CD8-positive, alpha-beta memory T cell (primary cell): ENCODE results near the gene ATP6V1G2. TPM values are rescaled to one million over a fixed set of nuclear protein-coding genes. Genes with fewer than 3 reads are reported as not detected.
"Not testable (repeated sequence)": the region's sequence is repeated elsewhere in the genome, so short reads cannot be mapped to it uniquely, and the experiment has no call there.

Experiments
- CTCF ChIA-PET: fragments of 350-600 bp; sonication (Branson Sonifier 250); formaldehyde crosslinking; loops from one replicate; lab custom pipeline; 2021; ENCODE audit warnings: antibody characterized with exemption; lab: Charles Lee
- POLR2A ChIA-PET: fragments of 350-600 bp; sonication (Branson Sonifier 250); formaldehyde crosslinking; loops from one replicate; lab custom pipeline; 2021; ENCODE audit warnings: antibody characterized with exemption; lab: Charles Lee
- DNase-seq, 5 donors: peaks; one replicate each; pipeline versions ENCODE4 v3.0.0 to v3.0.0-alpha.2; 2020 to 2022; ENCODE audit warnings: mixed read lengths in 1 of 5
- H3K27ac ChIP-seq: one replicate; pipeline ENCODE4 v1.7.0; 2013; ENCODE audit warnings: low read depth, mild to moderate bottlenecking, low read length, moderate library complexity
- H3K27me3 ChIP-seq: 2 replicates; pipeline ENCODE4 v1.7.0; 2013; ENCODE audit warnings: low read length, mild to moderate bottlenecking; ENCODE audit not compliant: insufficient read depth, poor library complexity, severe bottlenecking
- H3K36me3 ChIP-seq: 2 replicates; pipeline ENCODE4 v1.7.0; 2013; ENCODE audit warnings: mild to moderate bottlenecking, low read length, moderate library complexity; ENCODE audit not compliant: insufficient read depth
- H3K4me1 ChIP-seq: 2 replicates; pipeline ENCODE4 v1.7.0; 2013; ENCODE audit warnings: mild to moderate bottlenecking, low read length, moderate library complexity; ENCODE audit not compliant: insufficient read depth
- H3K4me3 ChIP-seq: 2 replicates; pipeline ENCODE4 v1.7.0; 2013; ENCODE audit warnings: mild to moderate bottlenecking, low read length
- H3K9me3 ChIP-seq: 2 replicates; pipeline ENCODE4 v1.7.0; 2013; ENCODE audit warnings: mild to moderate bottlenecking, low read length
- H3K27ac Mint-ChIP-seq, 8 donors: one replicate each; pipeline ENCODE4 v1.8.0; 2020 to 2021; ENCODE audit warnings: mixed read lengths in 8 of 8, mild to moderate bottlenecking in 6 of 8, inconsistent platforms in 3 of 8, moderate library complexity in 3 of 8
- H3K27me3 Mint-ChIP-seq, 2 donors: one replicate each; pipeline ENCODE4 v1.8.0; 2020 to 2021; ENCODE audit warnings: mixed read lengths in 2 of 2, mild to moderate bottlenecking in 1 of 2, moderate library complexity in 1 of 2
- H3K36me3 Mint-ChIP-seq, 3 donors: one replicate each; pipeline ENCODE4 v1.8.0; 2020 to 2021; ENCODE audit warnings: mixed read lengths in 3 of 3, inconsistent platforms in 1 of 3, mild to moderate bottlenecking in 1 of 3
- H3K4me1 Mint-ChIP-seq, 3 donors: one replicate each; pipeline ENCODE4 v1.8.0; 2020 to 2021; ENCODE audit warnings: mixed read lengths in 3 of 3, inconsistent platforms in 1 of 3, mild to moderate bottlenecking in 1 of 3
- H3K4me3 Mint-ChIP-seq, 7 donors: one replicate each; pipeline ENCODE4 v1.8.0; 2020 to 2021; ENCODE audit warnings: mixed read lengths in 7 of 7, mild to moderate bottlenecking in 6 of 7, moderate library complexity in 4 of 7, inconsistent platforms in 2 of 7
- H3K9me3 Mint-ChIP-seq, 5 donors: one replicate each; pipeline ENCODE4 v1.8.0; 2020 to 2022; ENCODE audit warnings: mixed read lengths in 5 of 5, mild to moderate bottlenecking in 3 of 5, moderate library complexity in 2 of 5, inconsistent platforms in 1 of 5
- polyA plus RNA-seq: library from polyadenylated mRNA; unstranded; fragments of 300-500 nt; fragmentation: Illumina TruSeq; gene quantifications from one replicate; pipeline ENCODE4 v1.2.3, GENCODE V29; 2021
- total RNA-seq, 2 experiments: library from RNA; stranded (reverse); gene quantifications; one replicate each; pipeline ENCODE4 v1.2.3, GENCODE V29; 2021

The ATP6V1G2 gene
- total and polyA plus RNA-seq, 3 experiments from 2014 or later: 0.94 to 2.0 (median 1.4) TPM

GRCh38 chr6:31558318-31558625 lies 11.9 kb upstream of the ATP6V1G2 start:
- H3K36me3 Mint-ChIP-seq: peaks cover 3 to 24% (median 14%) of the 10 kb centered on the region in 3 donors
- POLR2A ChIA-PET: interaction anchor here (0.6 to 2.7 kb wide), 9 partner anchors 8 to 126 kb away, joined by 3 to 42 read pairs (median 9); partner anchors contain the start of genes BAG6, DDX39B, LTB and NCR3
- no peaks in the 10 kb centered on the region for H3K9me3 Mint-ChIP-seq
- H3K4me3 Mint-ChIP-seq: peak overlapping the region in 6 of 7 donors; percentile 76 to 90 (median 80)
- CTCF ChIA-PET: interaction anchor here (1.4 to 32.2 kb wide), 6 partner anchors 8 to 38 kb away, joined by 3 to 576 read pairs (median 14); partner anchors contain the start of genes DDX39B, LST1, LTB and NCR3
- H3K27me3 ChIP-seq: no peaks in the 10 kb centered on the region
- peaks cover 54 to 72% (median 66%) of the 10 kb centered on the region in 3 donors for H3K4me1 Mint-ChIP-seq
- peaks cover 70% of the 10 kb centered on the region for H3K4me1 ChIP-seq
- peaks cover 7% of the 10 kb centered on the region for H3K36me3 ChIP-seq
- no peaks in the 10 kb centered on the region for H3K9me3 ChIP-seq
- no peaks in the 10 kb centered on the region for H3K27me3 Mint-ChIP-seq
- peak overlapping the region; percentile 18 for H3K27ac ChIP-seq
- no peak for DNase-seq
- H3K4me3 ChIP-seq: peak overlapping the region; percentile 54
- peak overlapping the region; percentile 89 to 97 (median 94) for H3K27ac Mint-ChIP-seq

GRCh38 chr6:31557443-31558317 lies 11.3 kb upstream of the ATP6V1G2 start:
- peaks cover 51 to 68% (median 61%) of the 10 kb centered on the region in 3 donors for H3K4me1 Mint-ChIP-seq
- no peak overlapping the region for H3K4me3 ChIP-seq
- peaks cover 7% of the 10 kb centered on the region for H3K36me3 ChIP-seq
- peak overlapping the region in 5 of 7 donors; percentile 8 to 85 (median 38) for H3K4me3 Mint-ChIP-seq
- ChIA-PET CTCF (interaction anchor here (0.7 to 32.2 kb wide), 4 partner anchors 11 to 39 kb away, joined by 3 to 576 read pairs (median 50); partner anchors contain the start of genes LST1, LTB, NCR3 and NFKBIL1), POLR2A (interaction anchor here (0.5 to 2.7 kb wide), 5 partner anchors 35 to 573 kb away, joined by 3 to 12 read pairs (median 3); partner anchors contain the start of gene NCR3)
- peaks cover 3 to 21% (median 11%) of the 10 kb centered on the region in 3 donors for H3K36me3 Mint-ChIP-seq
- H3K9me3 ChIP-seq: no peaks in the 10 kb centered on the region
- H3K27me3 Mint-ChIP-seq: no peaks in the 10 kb centered on the region
- no peaks in the 10 kb centered on the region for H3K27me3 ChIP-seq
- H3K4me1 ChIP-seq: peaks cover 64% of the 10 kb centered on the region
- H3K9me3 Mint-ChIP-seq: no peaks in the 10 kb centered on the region
- no peak for DNase-seq
- peak overlapping the region in 5 of 8 donors; percentile 35 to 97 (median 64) for H3K27ac Mint-ChIP-seq
- H3K27ac ChIP-seq: peak overlapping the region; percentile 18

GRCh38 chr6:31556307-31556706 lies 9.9 kb upstream of the ATP6V1G2 start:
- Mint-ChIP-seq H3K36me3 (peaks cover 3 to 16% (median 4%) of the 10 kb centered on the region in 3 donors), H3K9me3 (no peaks in the 10 kb centered on the region), H3K4me3 (peak overlapping the region in 6 of 7 donors; percentile 33 to 84 (median 60)), H3K27me3 (no peaks in the 10 kb centered on the region), H3K27ac (peak overlapping the region in 6 of 8 donors; percentile 46 to 94 (median 73)), H3K4me1 (peaks cover 46 to 62% (median 55%) of the 10 kb centered on the region in 3 donors)
- ChIA-PET POLR2A (interaction anchor here (0.9 to 1.2 kb wide), 2 partner anchors 24 to 36 kb away, joined by 3 read pairs; partner anchors contain the start of gene NCR3), CTCF (interaction anchor here (6.6 to 32.2 kb wide), 2 partner anchors 26 to 40 kb away, joined by 96 to 576 read pairs; partner anchors contain the start of genes LST1, LTB, NCR3 and TNF)
- H3K36me3 ChIP-seq: peaks cover 7% of the 10 kb centered on the region
- H3K9me3 ChIP-seq: no peaks in the 10 kb centered on the region
- no peak overlapping the region for H3K27ac ChIP-seq
- H3K4me3 ChIP-seq: no peak overlapping the region
- H3K27me3 ChIP-seq: no peaks in the 10 kb centered on the region
- H3K4me1 ChIP-seq: peaks cover 51% of the 10 kb centered on the region
- DNase-seq: no peak

DNA sequence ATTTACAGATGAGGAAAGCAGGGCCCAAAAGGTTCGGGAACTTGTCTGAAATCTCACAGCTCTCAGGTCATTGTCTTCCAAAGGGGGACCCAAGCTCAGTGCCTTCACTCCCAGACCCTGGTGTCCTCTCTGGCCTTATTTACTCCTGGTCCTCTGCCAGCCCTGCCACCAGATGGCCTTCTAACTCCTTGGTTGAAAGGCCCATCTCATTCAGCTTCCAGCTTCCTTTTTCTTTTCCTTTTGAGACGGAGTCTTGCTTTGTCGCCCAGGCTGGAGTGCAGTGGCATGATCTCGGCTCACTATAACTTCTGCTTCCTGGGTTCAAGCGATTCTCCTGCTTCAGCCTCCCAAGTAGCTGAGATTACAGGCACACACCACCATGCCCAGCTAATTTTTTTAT lies 5.0 kb upstream of the ATP6V1G2 start:
- not testable (repeated sequence) for H3K4me3 ChIP-seq, H3K36me3 Mint-ChIP-seq, H3K36me3 ChIP-seq, H3K27me3 Mint-ChIP-seq, H3K27ac ChIP-seq, H3K27me3 ChIP-seq, H3K9me3 Mint-ChIP-seq, H3K9me3 ChIP-seq
- H3K4me1 ChIP-seq: peaks cover 22% of the 10 kb centered on the region
- Mint-ChIP-seq H3K4me3 (peak overlapping the region in 2 of 7 donors; percentile 40 to 46), H3K4me1 (peaks cover 22 to 44% (median 43%) of the 10 kb centered on the region in 3 donors), H3K27ac (peak overlapping the region; percentile 39 to 91 (median 71))
- peak; percentile 50 to 77 (median 56) for DNase-seq
- CTCF ChIA-PET: interaction anchor here (0.8 to 32.2 kb wide), 18 partner anchors 9 to 172 kb away, joined by 3 to 576 read pairs (median 5); partner anchors contain the start of genes C6orf47, DDX39B, LST1 and LTB
- POLR2A ChIA-PET: interaction anchor here (0.5 to 2.5 kb wide), 10 partner anchors 8 to 89 kb away, joined by 3 to 26 read pairs (median 4); partner anchors contain the start of genes DDX39B and LTB

- peaks cover 19% of the 10 kb centered on the region for H3K4me1 ChIP-seq
- POLR2A ChIA-PET: interaction anchor here (0.5 to 1.4 kb wide), 5 partner anchors 24 to 934 kb away, joined by 3 to 11 read pairs (median 4); partner anchors contain the start of genes LTA and MICB
- Mint-ChIP-seq H3K36me3 (peaks cover 0 to 8% (median 0%) of the 10 kb centered on the region in 3 donors), H3K9me3 (no peaks in the 10 kb centered on the region), H3K4me1 (peaks cover 27 to 38% (median 37%) of the 10 kb centered on the region in 3 donors), H3K27ac (peak overlapping the region in 7 of 8 donors; percentile 52 to 99 (median 83)), H3K27me3 (no peaks in the 10 kb centered on the region), H3K4me3 (peak overlapping the region in 1 of 7 donors; percentile 22)
- no peaks in the 10 kb centered on the region for H3K9me3 ChIP-seq
- no peak for DNase-seq
- no peaks in the 10 kb centered on the region for H3K27me3 ChIP-seq
- H3K4me3 ChIP-seq: peak overlapping the region; percentile 67
- no peaks in the 10 kb centered on the region for H3K36me3 ChIP-seq
- peak overlapping the region; percentile 71 for H3K27ac ChIP-seq
- CTCF ChIA-PET: interaction anchor here (0.8 to 32.2 kb wide), 7 partner anchors 10 to 284 kb away, joined by 3 to 576 read pairs (median 9); partner anchors contain the start of genes LST1, LTB, NCR3 and TNF
Observed at GRCh38 chr6:31548544-31548873, 2.1 kb upstream of the ATP6V1G2 start.

DNA sequence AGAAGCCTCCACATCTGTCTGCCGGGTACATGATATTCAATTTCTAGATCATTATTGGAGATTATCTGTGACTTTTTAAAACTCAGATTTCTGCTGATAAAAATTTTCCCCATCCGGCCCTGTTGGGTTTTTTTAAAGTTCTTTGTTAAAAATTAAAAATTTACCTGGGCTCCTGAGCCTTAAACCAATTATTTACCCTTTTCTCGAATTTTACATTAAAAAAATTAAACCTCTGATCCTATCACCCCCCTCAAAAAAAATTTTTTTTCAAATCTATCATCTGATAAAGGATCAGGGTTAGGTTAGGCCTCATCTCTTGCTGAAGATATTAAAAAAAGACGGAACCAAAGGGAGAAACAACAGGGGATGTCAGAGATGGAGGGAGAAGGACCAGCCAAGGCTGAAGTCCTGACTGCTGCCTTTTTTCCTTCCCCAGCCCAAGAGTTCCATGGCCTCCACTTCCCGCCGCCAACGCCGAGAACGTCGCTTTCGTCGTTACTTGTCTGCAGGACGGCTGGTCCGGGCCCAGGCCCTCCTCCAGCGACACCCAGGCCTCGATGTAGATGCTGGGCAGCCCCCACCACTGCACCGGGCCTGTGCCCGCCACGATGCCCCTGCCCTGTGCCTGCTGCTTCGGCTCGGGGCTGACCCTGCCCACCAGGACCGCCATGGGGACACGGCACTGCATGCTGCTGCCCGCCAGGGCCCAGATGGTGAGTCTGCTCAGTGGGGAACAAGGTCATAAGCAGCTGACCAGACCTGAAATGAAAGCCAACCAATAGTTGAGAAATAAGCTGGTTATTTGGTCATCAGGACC lies 1.5 kb upstream of the ATP6V1G2 start:
- H3K9me3 ChIP-seq: no peaks in the 10 kb centered on the region

More for the DNA sequence above, 1.5 kb upstream of the ATP6V1G2 start:
- DNase-seq: no peak
- Histone ChIP-seq H3K4me3 (peak overlapping the region; percentile 67), H3K27ac (peak overlapping the region; percentile 71), H3K4me1 (peaks cover 23% of the 10 kb centered on the region), H3K27me3 (no peaks in the 10 kb centered on the region), H3K36me3 (no peaks in the 10 kb centered on the region)
- Mint-ChIP-seq H3K4me1 (peaks cover 31 to 42% (median 41%) of the 10 kb centered on the region in 3 donors), H3K9me3 (no peaks in the 10 kb centered on the region), H3K4me3 (peak overlapping the region; percentile 74 to 93 (median 91)), H3K36me3 (peaks cover 0 to 7% (median 0%) of the 10 kb centered on the region in 3 donors), H3K27ac (peak overlapping the region; percentile 83 to 99 (median 96)), H3K27me3 (no peaks in the 10 kb centered on the region)
- CTCF ChIA-PET: interaction anchor here (1.2 to 32.2 kb wide), 8 partner anchors 12 to 285 kb away, joined by 3 to 576 read pairs (median 6); partner anchors contain the start of genes BAG6, LST1, LTB and NCR3
- POLR2A ChIA-PET: interaction anchor here (0.5 to 2.2 kb wide), 8 partner anchors 25 to 182 kb away, joined by 3 to 9 read pairs (median 4); partner anchors contain the start of genes LTA and MICB
